Ammon's horn (tissue), 1 donor: ENCODE data around the gene SENP2.
"Not testable (repeated sequence)": the region's sequence is repeated elsewhere in the genome, so short reads cannot be mapped to it uniquely, and the experiment has no call there.

Source experiments
- DNase-seq: peaks from one replicate; pipeline ENCODE4 v3.0.0-alpha.2; 2016; ENCODE audit warnings: low spot score

Gene SENP2

GRCh38 chr3:185586686-185587039, 568 bp downstream of the SENP2 start:
- no peak for DNase-seq

GRCh38 chr3:185594073-185594472, 8.0 kb downstream of the SENP2 start:
- no peak for DNase-seq

GRCh38 chr3:185595526-185595925, 9.4 kb downstream of the SENP2 start:
- DNase-seq = no peak

GRCh38 chr3:185605566-185605965, 19.5 kb downstream of the SENP2 start:
- no peak for DNase-seq

- no peak for DNase-seq
These were observed 20.1 kb downstream of the SENP2 start for GRCh38 chr3:185606196-185606595.

GRCh38 chr3:185613016-185613415, 26.9 kb downstream of the SENP2 start:
- DNase-seq = no peak

- DNase-seq = no peak
These were observed 38.0 kb downstream of the SENP2 start for GRCh38 chr3:185623939-185624665.

- no peak for DNase-seq
These were observed 39.7 kb downstream of the SENP2 start for GRCh38 chr3:185625784-185626183.

- no peak for DNase-seq
These were observed 43.6 kb downstream of the SENP2 start for GRCh38 chr3:185629554-185630181.

GRCh38 chr3:185630182-185630622, 44.1 kb downstream of the SENP2 start:
- DNase-seq = peak; percentile 56

- DNase-seq = no peak
These were observed 45.0 kb downstream of the SENP2 start for GRCh38 chr3:185631108-185631507.

- no peak for DNase-seq
These were observed 45.6 kb downstream of the SENP2 start for GRCh38 chr3:185631508-185632206.

- DNase-seq = no peak
These were observed 46.9 kb downstream of the SENP2 start for GRCh38 chr3:185632996-185633395.

GRCh38 chr3:185637388-185637787, 51.3 kb downstream of the SENP2 start:
- no peak for DNase-seq

GRCh38 chr3:185638651-185639050, 52.6 kb downstream of the SENP2 start:
- not testable (repeated sequence) for DNase-seq

- no peak for DNase-seq
These were observed 53.6 kb downstream of the SENP2 start for GRCh38 chr3:185639632-185640206.

GRCh38 chr3:185640308-185640707, 54.2 kb downstream of the SENP2 start:
- DNase-seq = no peak

- DNase-seq = not testable (repeated sequence)
These were observed 59.1 kb downstream of the SENP2 start for GRCh38 chr3:185645191-185645590.

- DNase-seq = no peak
These were observed 59.7 kb downstream of the SENP2 start for GRCh38 chr3:185645596-185646381.

GRCh38 chr3:185646382-185647133, 60.5 kb downstream of the SENP2 start:
- no peak for DNase-seq
